Measurements from ENCODE around the gene CAMKV. TPM values are rescaled to one million over a fixed set of nuclear protein-coding genes. Genes with fewer than 3 reads are reported as not detected.

The CAMKV gene
- total and polyA plus RNA-seq, 2 of the 4 experiments (the other 2 are of a cell fraction), result not detected

GRCh38 chr3:49886922-49887265 lies 17.2 kb upstream of the CAMKV start:
- dilution Hi-C loops (cut with HindIII; ENCODE audit: low sequenced_read_pairs, unreplicated experiment), result no loop called here
- no peak overlapping the region for H3K9ac ChIP-seq (ENCODE audit: low read depth, low read length)
- no peak overlapping the region for H3K27ac ChIP-seq (ENCODE audit: insufficient read depth, low read length)
- H2AK5ac ChIP-seq (ENCODE audit: low read depth, low read length), result no peak overlapping the region
- H3K9me3 ChIP-seq (ENCODE audit: control insufficient read depth, insufficient read depth, low read length), result no peaks in the 10 kb centered on the region
- no peak overlapping the region for H4K5ac ChIP-seq (ENCODE audit: low read depth, low read length)
- no peak overlapping the region for H3K4me3 ChIP-seq (ENCODE audit: insufficient read depth, low read depth, low read length)
- no peaks in the 10 kb centered on the region for H4K20me1 ChIP-seq (ENCODE audit: insufficient read depth, low read length)
- TF ChIP-seq CTCF (conservative IDR thresholded peaks at IDR 0.05; ENCODE audit: low read depth, low read length) (no peak), POLR2A (IDR thresholded peaks at IDR 0.05; ENCODE audit: low read depth, low read length) (no peak), FOS (IDR thresholded peaks at IDR 0.05; ENCODE audit: low read depth, low read length) (no peak), SMC3 (IDR thresholded peaks at IDR 0.05; ENCODE audit: low read depth, low read length) (no peak), BHLHE40 (IDR thresholded peaks at IDR 0.05; ENCODE audit: low read depth, low read length) (no peak), MAZ (IDR thresholded peaks at IDR 0.05; ENCODE audit: borderline replicate concordance, low read depth, low read length) (no peak), RCOR1 (IDR thresholded peaks at IDR 0.05; ENCODE audit: insufficient replicate concordance, low read length) (no peak), MAFK (IDR thresholded peaks at IDR 0.05; ENCODE audit: low read depth, low read length) (no peak), RAD21 (IDR thresholded peaks at IDR 0.05; ENCODE audit: low read length) (no peak)
- H2BK20ac ChIP-seq (ENCODE audit: low read depth, low read length), result no peak overlapping the region
- no peak overlapping the region for H3K4ac ChIP-seq (ENCODE audit: low read depth, low read length)
- H2AK9ac ChIP-seq (replicated peaks; ENCODE audit: low read depth, low read length, poor library complexity), result no peak overlapping the region
- no peak overlapping the region for H3K18ac ChIP-seq (ENCODE audit: low read depth, low read length)
- CTCF ChIA-PET, result no interaction called here
- H3K4me1 ChIP-seq (ENCODE audit: control insufficient read depth, insufficient read depth, low read length), result peaks cover under 1% of the 10 kb centered on the region; the same call in 1 of the 2 replicates
- BruUV-seq (replicated peaks), result no TSS peak
- no peak overlapping the region for H2BK5ac ChIP-seq (ENCODE audit: low read depth, low read length, poor library complexity, severe bottlenecking)
- in situ Hi-C loops (cut with MboI; ENCODE audit: low sequenced_read_pairs), result no loop called here
- peaks cover 14% of the 10 kb centered on the region for H3K27me3 ChIP-seq (ENCODE audit: control insufficient read depth, insufficient read depth, low read length)
- no peak overlapping the region for H3K23ac ChIP-seq (ENCODE audit: low read depth, low read length)
- H3K4me2 ChIP-seq (ENCODE audit: low read depth, low read length), result no peak overlapping the region
- no peaks in the 10 kb centered on the region for H3K79me1 ChIP-seq (ENCODE audit: low read depth in 1 of 2, low read length in 2 of 2)
- H3K56ac ChIP-seq (ENCODE audit: extremely low read depth, insufficient read depth, low read length), result no peak overlapping the region
- intact Hi-C loops (cut with micrococcal nuclease), result no loop called here
- POLR2A ChIA-PET (ENCODE audit: unreplicated experiment), result no interaction called here
- no peak overlapping the region for H3K14ac ChIP-seq (replicated peaks; ENCODE audit: low read depth, low read length)
- no peaks in the 10 kb centered on the region for H3K9me1 ChIP-seq (ENCODE audit: insufficient read depth, low read length)
- no peak overlapping the region for H2AFZ ChIP-seq (replicated peaks; ENCODE audit: low read length, poor library complexity)
- H2BK15ac ChIP-seq (ENCODE audit: low read depth, low read length), result no peak overlapping the region
- no peaks in the 10 kb centered on the region for H3K36me3 ChIP-seq (ENCODE audit: control insufficient read depth, insufficient read depth, low read length)
- H4K8ac ChIP-seq (ENCODE audit: low read depth in 2 of 2, low read length in 2 of 2), result no peak overlapping the region
- ATAC-seq (ENCODE audit: low read depth), result no peak
- no peak for DNase-seq
- H2BK120ac ChIP-seq (ENCODE audit: low read depth, low read length), result no peak overlapping the region
- H4K91ac ChIP-seq (ENCODE audit: insufficient read depth, low read depth, low read length), result no peak overlapping the region
